Putamen (tissue), 1 donor: Measurements from ENCODE around the gene CNPY3.
"Not testable (repeated sequence)": the region's sequence is repeated elsewhere in the genome, so short reads cannot be mapped to it uniquely, and the experiment has no call there.

Experiments used
- DNase-seq: peaks from one replicate; pipeline ENCODE4 v3.0.0-alpha.2; 2016; ENCODE audit warnings: low spot score

Gene CNPY3

GRCh38 chr6:42928986-42929820 lies at the start of gene CNPY3:
Gene CNPY3 (plus strand): TSS chr6:42929480. CDS start chr6:42929571, 91 bp downstream.
- DNase-seq, result peak; percentile 96

- not testable (repeated sequence) for DNase-seq
Observed at GRCh38 chr6:42880240-42880817, 49.0 kb upstream of the CNPY3 start.

GRCh38 chr6:42880871-42881270 lies 48.4 kb upstream of the CNPY3 start:
- DNase-seq, result not testable (repeated sequence)

DNA sequence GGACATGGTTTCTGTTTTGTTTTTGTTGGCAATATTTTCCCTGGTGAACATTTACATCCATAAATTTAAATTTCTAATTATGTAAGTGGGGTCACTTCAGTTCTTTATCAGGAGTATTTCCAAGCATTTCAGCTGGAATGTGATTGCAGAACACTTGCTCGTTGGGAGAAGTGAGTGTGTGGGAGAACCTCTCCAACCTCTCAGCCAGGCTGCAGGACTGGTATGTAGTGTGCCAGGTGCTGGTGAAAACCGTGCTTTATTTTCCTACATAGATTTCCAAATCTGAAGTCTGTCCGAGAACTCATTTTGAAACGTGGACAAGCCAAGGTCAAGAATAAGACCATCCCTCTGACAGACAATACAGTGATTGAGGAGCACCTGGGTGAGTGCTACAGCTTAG lies 43.6 kb upstream of the CNPY3 start:
- no peak for DNase-seq

GRCh38 chr6:42888201-42888600 lies 41.1 kb upstream of the CNPY3 start:
- DNase-seq, result not testable (repeated sequence)

- DNase-seq, result no peak
Observed at GRCh38 chr6:42889815-42890214, 39.5 kb upstream of the CNPY3 start.

GRCh38 chr6:42890311-42891198 lies 38.7 kb upstream of the CNPY3 start:
- DNase-seq, result peak; percentile 94

GRCh38 chr6:42891199-42891722 lies 38.0 kb upstream of the CNPY3 start:
- DNase-seq, result no peak

- not testable (repeated sequence) for DNase-seq
Observed at GRCh38 chr6:42894041-42894828, 35.0 kb upstream of the CNPY3 start.

- no peak for DNase-seq
Observed at GRCh38 chr6:42896178-42896719, 33.0 kb upstream of the CNPY3 start.

- peak; percentile 64 for DNase-seq
Observed at GRCh38 chr6:42898891-42899361, 30.4 kb upstream of the CNPY3 start.

DNA sequence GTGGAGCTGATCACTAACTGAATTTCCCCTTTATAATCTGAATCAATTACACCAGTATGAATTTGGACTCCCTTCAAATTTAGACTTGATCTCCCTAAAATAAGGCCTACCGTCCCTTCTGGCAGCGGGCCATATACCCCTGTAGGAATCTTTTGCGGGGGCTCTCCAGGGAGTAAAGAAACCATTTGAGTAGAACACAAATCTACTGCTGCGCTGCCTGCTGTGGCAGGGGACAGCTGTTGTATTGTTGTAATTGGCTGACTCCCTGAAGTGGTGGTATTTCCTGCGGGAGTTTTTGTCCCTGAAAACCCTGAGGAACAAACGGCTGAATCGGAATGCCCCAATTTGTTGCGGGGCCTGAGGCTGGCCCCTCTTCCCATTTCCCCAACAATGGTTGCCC lies 29.4 kb upstream of the CNPY3 start:
- DNase-seq, result no peak

DNA sequence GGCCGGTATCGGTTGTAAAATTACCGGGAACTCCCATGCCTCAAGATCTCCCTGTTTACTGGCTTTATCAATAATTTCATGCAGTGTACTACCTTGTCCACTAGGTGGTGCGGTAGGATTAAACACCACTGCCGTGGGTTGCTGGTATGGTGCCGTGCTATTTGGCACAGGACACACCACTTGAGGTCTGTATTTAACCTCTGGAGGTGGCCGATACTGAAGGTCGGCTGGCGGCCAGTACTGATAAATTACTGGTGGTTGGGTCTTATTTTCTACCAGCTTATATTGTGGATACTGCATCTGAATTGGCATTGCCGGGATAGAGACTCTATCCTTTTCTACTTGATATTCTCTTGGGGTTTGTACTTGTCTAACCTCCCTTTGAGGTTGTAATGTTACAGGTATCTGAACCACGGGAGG lies 27.7 kb upstream of the CNPY3 start:
- peak; percentile 77 for DNase-seq

DNA sequence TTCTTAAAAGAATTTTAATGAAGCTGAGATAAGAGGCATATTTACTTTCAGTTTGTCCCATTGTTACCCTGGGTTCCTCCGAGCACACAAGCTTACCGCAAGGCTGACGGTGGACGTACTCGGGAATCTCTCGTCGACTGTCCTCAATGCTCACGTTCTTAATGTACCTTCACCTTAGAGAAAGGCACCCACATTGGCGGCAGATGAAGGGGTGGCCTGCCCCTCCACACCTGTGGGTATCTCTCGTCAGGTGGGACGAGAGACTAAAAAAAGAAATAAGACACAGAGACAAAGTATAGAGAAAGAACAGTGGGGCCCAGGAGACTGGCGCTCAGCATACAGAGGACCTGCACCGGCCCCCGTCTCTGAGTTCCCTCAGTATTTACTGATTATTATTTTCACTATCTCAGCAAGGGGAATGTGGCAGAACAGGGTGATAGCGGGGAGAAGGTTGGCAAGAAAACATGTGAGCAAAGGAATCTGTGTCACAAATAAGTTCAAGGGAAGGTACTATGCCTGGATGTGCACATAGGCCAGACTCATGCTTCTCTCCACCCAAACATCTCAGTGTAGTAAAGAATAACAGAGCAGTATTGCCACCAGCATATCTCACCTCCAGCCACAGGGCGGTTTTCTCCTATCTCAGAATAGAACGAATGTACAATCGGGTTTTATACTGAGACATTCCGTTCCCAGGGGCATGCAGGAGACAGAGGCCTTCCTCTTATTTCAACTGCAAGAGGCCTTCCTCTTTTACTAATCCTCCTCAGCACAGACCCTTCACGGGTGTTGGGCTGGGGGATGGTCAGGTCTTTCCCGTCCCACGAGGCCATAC lies 26.6 kb upstream of the CNPY3 start:
- not testable (repeated sequence) for DNase-seq

- no peak for DNase-seq
Observed at GRCh38 chr6:42904467-42904866, 24.8 kb upstream of the CNPY3 start.

DNA sequence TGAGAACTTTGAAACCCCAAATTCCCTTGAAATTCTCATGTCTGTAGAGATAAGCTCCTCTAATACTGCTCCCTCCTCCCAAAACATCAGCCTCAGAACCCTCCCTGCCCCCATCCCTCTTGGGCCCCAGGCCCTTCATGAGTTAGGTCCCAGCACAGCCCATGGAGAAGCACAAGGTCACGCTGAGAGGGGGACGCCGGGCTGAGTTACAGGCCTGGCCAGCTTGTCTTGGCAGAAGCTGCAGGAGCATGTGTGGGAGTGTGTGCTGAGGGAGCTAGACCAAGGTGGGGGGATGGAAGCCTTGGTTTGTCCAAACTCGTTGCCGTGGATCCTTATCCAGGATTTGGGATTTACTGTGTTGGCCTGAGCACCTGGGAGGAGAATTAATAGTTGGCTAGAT lies 21.9 kb upstream of the CNPY3 start:
- DNase-seq, result no peak

DNA sequence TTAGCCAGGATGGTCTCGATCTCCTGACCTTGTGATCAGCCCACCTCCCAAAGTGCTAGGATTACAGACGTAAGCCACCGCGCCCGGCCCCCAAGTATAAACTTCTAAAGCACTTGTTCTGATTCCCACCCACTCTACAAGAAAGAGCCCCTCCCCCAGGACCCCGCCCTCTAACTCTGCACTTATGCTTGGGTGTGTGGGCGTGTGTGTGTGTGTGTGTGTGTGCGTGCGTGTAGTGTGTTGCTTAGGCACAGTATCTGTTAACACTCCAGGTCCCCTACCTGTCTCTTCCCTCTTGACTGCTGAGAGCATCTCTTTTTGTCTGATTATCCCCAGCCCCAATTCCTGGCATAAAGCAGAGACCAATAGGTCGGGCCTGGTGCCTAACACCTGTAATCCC lies 19.4 kb upstream of the CNPY3 start:
- DNase-seq, result no peak

DNA sequence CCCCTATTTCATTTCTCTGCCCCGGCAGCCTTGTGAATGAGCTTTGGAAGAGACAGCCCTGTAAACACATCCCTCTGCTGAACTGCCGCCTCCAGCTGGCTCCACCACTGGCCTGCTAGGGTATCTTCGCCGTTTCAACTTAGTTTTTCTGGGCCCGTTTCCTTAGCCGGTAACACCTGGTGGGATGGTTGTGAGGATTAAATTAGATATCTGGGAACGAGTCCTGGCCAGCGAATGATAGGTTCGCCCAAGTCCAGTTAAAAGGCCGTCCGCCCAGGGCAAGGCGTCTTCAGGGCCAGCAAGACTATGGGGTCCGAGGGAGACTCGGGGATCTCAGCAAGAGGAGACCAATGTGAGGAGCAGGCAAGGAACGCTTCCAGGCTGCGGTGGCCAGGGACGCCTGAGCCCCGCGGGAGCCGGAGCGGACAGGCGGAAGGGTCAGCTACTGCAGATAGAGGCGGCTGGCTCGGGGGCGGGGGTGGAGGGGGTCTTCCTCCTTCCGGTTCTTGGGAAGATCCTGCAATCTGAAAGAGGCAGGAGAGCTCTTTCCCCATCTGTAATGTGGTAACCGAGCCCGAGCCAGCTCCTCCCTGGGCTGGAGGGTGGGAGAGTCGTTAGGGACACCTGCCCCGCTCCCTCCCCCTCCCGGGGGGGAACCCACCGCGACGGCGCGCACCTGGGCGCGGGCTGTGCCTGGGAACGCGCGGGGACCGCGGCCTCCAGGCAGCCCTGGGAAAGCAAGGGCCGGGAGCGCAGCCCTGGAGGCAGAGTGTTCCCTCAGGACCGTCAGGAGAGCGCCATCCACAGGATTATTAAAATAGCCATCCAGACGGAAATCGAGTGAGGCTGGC lies 17.9 kb upstream of the CNPY3 start:
- no peak for DNase-seq

- DNase-seq, result no peak
Observed at GRCh38 chr6:42914546-42914945, 14.7 kb upstream of the CNPY3 start.
